PC-3 (cell line): ENCODE measurements around the gene SLC13A1.

Experiments used
- EZH2 ChIP-seq: fragments of 300-600 bp; sonication (generic); IDR thresholded peaks from one replicate; pipeline ENCODE4 v1.6.1; 2017; ENCODE audit warnings: antibody characterized with exemption, mild to moderate bottlenecking, low read length; ENCODE audit not compliant: unreplicated experiment
- EZH2phosphoT487 ChIP-seq: fragments of 300-600 bp; sonication (generic); IDR thresholded peaks from 2 replicates; pipeline ENCODE4 v1.6.1; 2018; ENCODE audit warnings: mild to moderate bottlenecking, antibody characterized with exemption, low read length, borderline replicate concordance
- TF ChIP-seq, protein P1 (sequence below): fragments of 300-600 bp; sonication (generic); conservative IDR thresholded peaks from 2 replicates; pipeline ENCODE4 v1.5.1; 2017; ENCODE audit warnings: antibody characterized with exemption, low read depth, mild to moderate bottlenecking, low read length

DNA sequence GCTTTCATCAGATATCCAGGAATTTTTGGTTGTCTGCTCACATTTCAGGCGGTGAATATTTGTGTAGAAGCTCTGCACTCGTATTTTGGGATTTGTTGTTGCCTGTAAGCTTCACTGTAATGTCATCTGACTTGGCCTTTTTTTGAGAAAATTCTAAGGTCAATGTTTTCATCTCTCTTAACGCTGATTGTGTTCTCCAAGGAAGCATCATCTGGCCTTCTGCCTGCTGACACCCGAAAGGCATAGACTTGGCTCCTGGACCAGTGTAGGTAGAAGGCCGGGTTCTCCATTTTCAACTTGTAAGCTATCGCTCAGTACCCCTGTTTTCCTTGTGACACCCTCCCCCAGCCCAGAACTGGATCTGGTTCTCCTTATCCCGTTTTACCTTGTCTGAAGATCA, 44.2 kb downstream of the SLC13A1 start:
- TF ChIP-seq, protein P1, sequence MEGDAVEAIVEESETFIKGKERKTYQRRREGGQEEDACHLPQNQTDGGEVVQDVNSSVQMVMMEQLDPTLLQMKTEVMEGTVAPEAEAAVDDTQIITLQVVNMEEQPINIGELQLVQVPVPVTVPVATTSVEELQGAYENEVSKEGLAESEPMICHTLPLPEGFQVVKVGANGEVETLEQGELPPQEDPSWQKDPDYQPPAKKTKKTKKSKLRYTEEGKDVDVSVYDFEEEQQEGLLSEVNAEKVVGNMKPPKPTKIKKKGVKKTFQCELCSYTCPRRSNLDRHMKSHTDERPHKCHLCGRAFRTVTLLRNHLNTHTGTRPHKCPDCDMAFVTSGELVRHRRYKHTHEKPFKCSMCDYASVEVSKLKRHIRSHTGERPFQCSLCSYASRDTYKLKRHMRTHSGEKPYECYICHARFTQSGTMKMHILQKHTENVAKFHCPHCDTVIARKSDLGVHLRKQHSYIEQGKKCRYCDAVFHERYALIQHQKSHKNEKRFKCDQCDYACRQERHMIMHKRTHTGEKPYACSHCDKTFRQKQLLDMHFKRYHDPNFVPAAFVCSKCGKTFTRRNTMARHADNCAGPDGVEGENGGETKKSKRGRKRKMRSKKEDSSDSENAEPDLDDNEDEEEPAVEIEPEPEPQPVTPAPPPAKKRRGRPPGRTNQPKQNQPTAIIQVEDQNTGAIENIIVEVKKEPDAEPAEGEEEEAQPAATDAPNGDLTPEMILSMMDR, result no peak
- TF ChIP-seq EZH2 (no peak), EZH2phosphoT487 (no peak)
